Prostate gland (tissue), 2 donors: Measurements from ENCODE around the gene HOOK2. TPM values are rescaled to one million over a fixed set of nuclear protein-coding genes. Genes with fewer than 3 reads are reported as not detected.

ENCODE experiments used
- DNase-seq: peaks from one replicate; pipeline ENCODE4 v3.0.0-alpha.2; 2019; ENCODE audit warnings: low spot score
- H3K27ac ChIP-seq, 2 donors: fragments of 200-600 bp; sonication (generic); 2 replicates each; pipeline ENCODE4 v1.5.1; 2017 to 2019
- H3K27me3 ChIP-seq: fragments of 200-600 bp; sonication (generic); replicated peaks from 2 replicates; pipeline ENCODE4 v1.5.1; 2019; ENCODE audit not compliant: insufficient read depth
- H3K36me3 ChIP-seq, 2 donors: fragments of 200-600 bp; sonication (generic); 1 replicate in 1 of 2; 2 replicates in 1 of 2; pipeline versions ENCODE4 v1.5.1 to v1.8.1; 2017 to 2019
- H3K4me1 ChIP-seq: fragments of 200-600 bp; sonication (generic); replicated peaks from 2 replicates; pipeline ENCODE4 v1.5.1; 2019
- H3K4me3 ChIP-seq, 2 donors: fragments of 200-600 bp; sonication (generic); 2 replicates each; pipeline ENCODE4 v1.5.1; 2017 to 2019
- H3K9me3 ChIP-seq: fragments of 200-600 bp; sonication (generic); 2 replicates; pipeline ENCODE4 v1.5.1; 2017
- CTCF ChIP-seq, 4 experiments: fragments of 200-600 bp in 2 of 4; fragments of 450-650 bp in 2 of 4; sonication (generic) in 2 of 4; IDR thresholded peaks; 1 replicate in 3 of 4; 2 replicates in 1 of 4; pipeline ENCODE4 v1.5.1; 2016 to 2019; ENCODE audit warnings: antibody characterized with exemption in 4 of 4, mild to moderate bottlenecking in 2 of 4, moderate library complexity in 2 of 4
- POLR2A ChIP-seq: fragments of 450-650 bp; IDR thresholded peaks from one replicate; pipeline ENCODE4 v1.6.1; 2016; ENCODE audit warnings: antibody characterized with exemption, mild to moderate bottlenecking
- POLR2AphosphoS5 ChIP-seq: sonication (generic); formaldehyde crosslinking; IDR thresholded peaks from one replicate; pipeline ENCODE4 v1.6.1; 2017; ENCODE audit warnings: antibody characterized with exemption
- WGBS: methylation state at CpG from one replicate; pipeline ENCODE4 v1.1.5; 2018; 5-methylcytosine and 5-hydroxymethylcytosine counted together
- intact Hi-C: fragments of 100-400 bp; cut with DNase I; formaldehyde crosslinking; loops from one replicate; pipeline ENCODE4 v1.14.2; 2022
- total RNA-seq, 2 donors: library from RNA; depleted of rRNA; stranded (reverse); fragments of >200 nt; gene quantifications; one replicate each; pipeline ENCODE4 v1.1.0, GENCODE V29; 2016

The HOOK2 gene
- total RNA-seq, 2 donors from 2014 or later = 49.6 to 126 TPM

DNA sequence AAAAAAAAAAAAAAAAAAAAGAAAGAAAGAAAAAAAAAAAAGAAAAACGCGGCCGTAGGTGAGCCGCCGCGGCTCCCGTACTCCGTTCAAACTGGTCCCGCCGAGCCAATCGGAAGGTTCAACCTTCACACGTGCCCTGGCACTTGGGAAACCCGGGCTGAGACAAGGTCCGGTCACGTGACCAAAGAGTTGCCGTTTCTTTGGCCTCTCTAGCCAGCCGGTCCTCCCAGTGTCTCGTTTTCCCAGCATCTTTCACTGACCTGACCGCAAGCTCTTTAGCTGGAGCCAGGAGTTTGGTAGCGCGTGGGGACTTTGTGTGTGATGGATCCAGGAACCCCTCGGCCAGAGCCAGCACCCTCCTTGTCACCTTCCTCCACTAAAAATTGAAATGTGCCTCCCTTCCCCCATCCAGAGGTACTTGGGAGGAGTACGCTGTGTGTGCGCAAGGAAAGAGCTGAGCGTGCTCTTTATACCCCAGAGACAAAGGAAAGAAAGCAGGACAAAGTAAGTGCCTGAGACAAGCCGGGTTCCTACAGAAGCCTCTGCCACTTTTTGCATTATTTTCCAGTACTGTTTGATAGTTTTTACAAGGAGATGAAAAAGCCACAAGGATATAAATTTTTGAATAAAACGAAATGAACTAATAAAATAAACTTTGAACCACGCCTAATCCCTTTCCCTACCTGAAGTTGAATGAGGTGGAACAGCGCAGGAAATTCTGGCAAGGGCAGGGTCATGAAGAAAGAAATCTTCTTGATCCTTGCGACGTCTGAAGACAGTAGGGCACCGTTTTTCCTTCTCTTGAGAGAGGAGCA lies 52.6 kb downstream of the HOOK2 start:
- Histone ChIP-seq H3K27me3 (no peaks in the 10 kb centered on the region), H3K27ac (peak overlapping the region; percentile 87 to 95), H3K36me3 (peaks cover 0 to 6% of the 10 kb centered on the region in 2 donors), H3K4me3 (peak overlapping the region; percentile 75 to 83), H3K4me1 (peaks cover 11% of the 10 kb centered on the region), H3K9me3 (no peaks in the 10 kb centered on the region)
- under 1% methylated on average over 32 of the region's 32 CpGs for WGBS
- intact Hi-C loops = loop anchor here (10.0 kb wide), 1 partner anchor 72 kb away; the partner anchor contains the start of gene JUNB
- TF ChIP-seq POLR2A (no peak), CTCF (IDR thresholded peaks at IDR 0.05) (peak in 1 of 4 experiments; percentile 14), POLR2AphosphoS5 (peak; percentile 95)
- DNase-seq = peak; percentile 99

DNA sequence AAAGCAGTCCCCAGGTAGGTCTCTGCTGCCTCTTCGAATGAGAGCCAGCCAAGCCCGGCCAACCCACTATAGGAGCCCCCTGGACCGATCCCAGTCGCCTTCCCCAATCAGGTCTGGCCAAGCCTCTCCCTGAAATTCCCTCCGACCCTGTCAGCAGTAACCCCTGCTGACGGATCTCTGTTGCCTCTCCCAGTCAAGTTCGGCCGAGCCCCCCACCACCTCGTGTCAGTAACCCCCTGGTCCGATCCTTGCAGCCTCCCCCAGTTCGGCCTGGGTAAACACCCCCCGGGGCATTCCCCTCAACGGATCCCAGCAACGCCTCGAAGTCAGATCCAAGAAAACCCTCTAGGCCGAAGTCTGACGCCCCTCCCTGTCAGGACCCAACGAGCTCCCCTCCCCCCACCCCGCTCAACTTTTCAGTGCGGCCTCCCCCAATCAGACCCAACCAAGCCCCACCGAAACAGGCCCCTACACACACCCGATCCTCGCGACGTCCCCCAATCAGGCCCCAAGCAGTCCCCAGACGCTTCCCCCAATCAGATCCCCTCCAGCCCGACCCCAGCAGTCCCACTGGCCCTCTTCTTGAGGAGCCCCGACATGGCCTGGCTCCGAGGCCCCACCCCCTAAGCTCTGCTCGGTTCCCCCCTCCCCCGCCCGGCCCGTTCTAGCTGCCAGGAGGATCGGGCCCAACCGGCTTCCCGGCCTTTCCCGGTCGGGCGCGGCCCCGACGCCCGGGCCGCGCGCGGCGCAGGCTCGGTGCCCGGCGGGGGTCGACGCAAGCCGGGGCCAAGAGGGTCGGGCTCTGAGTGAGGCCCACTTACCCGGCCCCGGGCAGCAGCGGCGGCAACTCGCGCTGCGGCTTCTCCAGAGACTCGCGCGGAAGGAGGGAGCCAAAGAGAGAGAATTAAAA lies 53.4 kb downstream of the HOOK2 start:
- no peaks in the 10 kb centered on the region for H3K27me3 ChIP-seq
- under 1% methylated on average over 41 of the region's 65 CpGs for WGBS
- TF ChIP-seq POLR2A (peak; percentile 4), CTCF (IDR thresholded peaks at IDR 0.05) (no peak), POLR2AphosphoS5 (no peak)
- H3K4me3 ChIP-seq = peak overlapping the region; percentile 75 to 83
- H3K9me3 ChIP-seq = no peaks in the 10 kb centered on the region
- peak; percentile 60 for DNase-seq
- H3K36me3 ChIP-seq = peaks cover 0 to 6% of the 10 kb centered on the region in 2 donors
- intact Hi-C loops = loop anchor here (10.0 kb wide), 1 partner anchor 73 kb away; the partner anchor contains the start of gene JUNB
- peak overlapping the region; percentile 87 to 95 for H3K27ac ChIP-seq
- peaks cover 11% of the 10 kb centered on the region for H3K4me1 ChIP-seq

DNA sequence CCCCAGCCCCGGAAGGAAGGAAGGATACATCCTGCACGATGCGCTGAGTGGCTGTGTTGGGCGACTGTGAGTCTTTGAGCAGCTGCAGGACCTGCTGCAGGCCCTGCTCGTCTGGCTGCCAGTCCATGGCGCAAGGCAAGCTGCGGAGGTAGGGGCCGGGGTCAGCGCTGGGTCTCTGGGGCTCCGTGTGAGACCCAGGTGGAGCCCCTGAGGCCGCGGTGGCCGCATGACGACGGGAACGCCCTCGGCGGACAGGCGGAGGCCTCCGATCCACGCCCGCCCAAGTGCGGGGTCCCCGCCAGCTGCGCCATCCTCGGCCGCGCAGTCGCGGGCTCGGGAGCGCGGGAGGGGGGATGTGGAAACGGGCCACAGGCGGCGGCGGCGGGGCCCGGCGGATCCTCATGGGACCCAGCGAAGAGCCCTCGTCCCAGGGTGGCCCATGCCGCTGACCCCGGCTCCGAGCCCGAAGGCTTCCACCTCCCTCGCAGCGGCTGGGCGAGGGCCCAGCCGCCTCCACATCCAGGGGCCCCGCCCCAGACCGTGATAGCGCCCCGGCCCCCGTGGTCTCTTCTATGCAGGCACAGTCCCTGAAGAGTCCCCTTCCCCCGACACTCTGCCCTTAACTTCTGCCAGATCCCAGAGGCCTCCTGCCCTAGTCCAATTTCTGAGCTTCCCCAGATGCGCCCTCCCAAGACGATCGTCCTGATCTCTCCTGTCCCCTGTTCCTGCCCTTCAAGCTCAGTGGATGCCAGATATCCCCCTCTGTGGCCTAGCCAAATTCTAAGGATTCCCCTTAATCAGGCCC lies 54.3 kb downstream of the HOOK2 start:
- no peak for DNase-seq
- intact Hi-C loops = loop anchor here (10.0 kb wide), 1 partner anchor 74 kb away; the partner anchor contains the start of gene JUNB
- Histone ChIP-seq H3K27me3 (no peaks in the 10 kb centered on the region), H3K4me3 (peak overlapping the region; percentile 75 to 83), H3K4me1 (peaks cover 11% of the 10 kb centered on the region), H3K27ac (peak overlapping the region; percentile 87 to 95), H3K36me3 (peaks cover 0 to 12% of the 10 kb centered on the region in 2 donors), H3K9me3 (no peaks in the 10 kb centered on the region)
- TF ChIP-seq CTCF (IDR thresholded peaks at IDR 0.05) (no peak), POLR2A (peak; percentile 5)
- WGBS = under 1% methylated on average over 25 of the region's 59 CpGs

- Histone ChIP-seq H3K9me3 (no peaks in the 10 kb centered on the region), H3K36me3 (peaks cover under 1 to 20% of the 10 kb centered on the region in 2 donors), H3K4me3 (peak overlapping the region in 1 of 2 donors; percentile 83), H3K27me3 (no peaks in the 10 kb centered on the region), H3K27ac (peak overlapping the region; percentile 87 to 95), H3K4me1 (peaks cover 11% of the 10 kb centered on the region)
- WGBS = 77% methylated on average over 10 of the region's 10 CpGs
- no peak for DNase-seq
- intact Hi-C loops = loop anchor here (10.0 kb wide), 1 partner anchor 75 kb away; the partner anchor contains the start of gene JUNB
- no peak for TF ChIP-seq CTCF (IDR thresholded peaks at IDR 0.05)
- no peak for TF ChIP-seq POLR2AphosphoS5
- no peak for TF ChIP-seq POLR2A
Measured at GRCh38 chr19:12720296-12720695, 55.1 kb downstream of the HOOK2 start.
